Measurements from ENCODE around the gene TXLNA. TPM values are rescaled to one million over a fixed set of nuclear protein-coding genes. Genes with fewer than 3 reads are reported as not detected.

Gene TXLNA
- total and polyA plus RNA-seq, 9 donors, result 23.9 to 71.9 (median 47.8) TPM

DNA sequence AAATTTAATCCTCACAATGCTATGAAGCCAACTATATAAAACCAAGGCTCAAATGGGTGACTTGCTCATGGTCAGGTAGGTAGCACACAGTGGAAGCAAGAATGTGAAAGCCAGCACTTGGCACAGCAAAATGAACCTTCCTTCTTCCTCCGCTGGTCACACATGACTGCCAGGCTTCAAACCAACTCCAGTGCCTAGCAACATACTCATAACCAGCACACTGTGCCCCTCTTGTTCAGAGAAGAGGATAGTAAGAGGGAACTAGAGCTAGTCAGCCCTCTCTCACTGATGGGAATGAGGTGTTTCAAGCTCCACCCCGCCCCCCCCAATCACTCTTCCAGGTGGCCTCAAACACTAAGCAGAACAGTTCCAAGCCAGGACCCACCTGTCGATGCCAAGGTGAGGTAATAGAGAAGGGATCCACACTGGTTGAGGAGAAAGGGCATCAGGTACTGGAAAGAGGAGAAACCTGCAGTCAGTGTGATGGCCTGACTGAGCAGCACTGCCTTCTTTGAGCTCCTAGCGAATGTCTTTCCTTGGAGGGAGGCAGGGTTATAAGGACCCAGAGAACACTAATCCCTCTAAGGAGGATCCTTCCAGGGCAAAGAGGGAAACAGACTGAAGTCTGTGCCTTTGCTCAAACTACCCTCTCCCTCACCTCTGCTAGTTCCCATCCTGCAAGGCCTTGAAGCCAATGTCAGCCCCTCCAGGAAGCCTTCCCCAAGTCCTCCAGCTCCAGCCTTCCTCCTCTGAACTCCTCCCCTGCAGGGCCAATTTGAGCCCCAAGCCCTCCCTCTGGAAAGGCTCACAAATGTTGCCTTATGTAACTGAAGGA, 41.5 kb downstream of the TXLNA start:
- Histone ChIP-seq H3K27ac (no peak overlapping the region), H3K4me3 (peak overlapping the region; percentile 95), H3K27me3 (no peaks in the 10 kb centered on the region), H3K36me3 (no peaks in the 10 kb centered on the region), H3K4me1 (ENCODE audit: insufficient read depth) (peaks cover 9% of the 10 kb centered on the region), H3K9me3 (no peaks in the 10 kb centered on the region)
- 86 to 95% (median 91%) methylated on average over 4 of the region's 4 CpGs for WGBS, 3 donors
- DNase-seq, result no peak
- TF ChIP-seq POLR2A (IDR thresholded peaks at IDR 0.05) (no peak), EP300 (IDR thresholded peaks at IDR 0.05) (no peak)
- TF ChIP-seq, protein P1, sequence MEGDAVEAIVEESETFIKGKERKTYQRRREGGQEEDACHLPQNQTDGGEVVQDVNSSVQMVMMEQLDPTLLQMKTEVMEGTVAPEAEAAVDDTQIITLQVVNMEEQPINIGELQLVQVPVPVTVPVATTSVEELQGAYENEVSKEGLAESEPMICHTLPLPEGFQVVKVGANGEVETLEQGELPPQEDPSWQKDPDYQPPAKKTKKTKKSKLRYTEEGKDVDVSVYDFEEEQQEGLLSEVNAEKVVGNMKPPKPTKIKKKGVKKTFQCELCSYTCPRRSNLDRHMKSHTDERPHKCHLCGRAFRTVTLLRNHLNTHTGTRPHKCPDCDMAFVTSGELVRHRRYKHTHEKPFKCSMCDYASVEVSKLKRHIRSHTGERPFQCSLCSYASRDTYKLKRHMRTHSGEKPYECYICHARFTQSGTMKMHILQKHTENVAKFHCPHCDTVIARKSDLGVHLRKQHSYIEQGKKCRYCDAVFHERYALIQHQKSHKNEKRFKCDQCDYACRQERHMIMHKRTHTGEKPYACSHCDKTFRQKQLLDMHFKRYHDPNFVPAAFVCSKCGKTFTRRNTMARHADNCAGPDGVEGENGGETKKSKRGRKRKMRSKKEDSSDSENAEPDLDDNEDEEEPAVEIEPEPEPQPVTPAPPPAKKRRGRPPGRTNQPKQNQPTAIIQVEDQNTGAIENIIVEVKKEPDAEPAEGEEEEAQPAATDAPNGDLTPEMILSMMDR (IDR thresholded peaks at IDR 0.05), result no peak
- intact Hi-C loops (cut with DNase I), result no loop called here

DNA sequence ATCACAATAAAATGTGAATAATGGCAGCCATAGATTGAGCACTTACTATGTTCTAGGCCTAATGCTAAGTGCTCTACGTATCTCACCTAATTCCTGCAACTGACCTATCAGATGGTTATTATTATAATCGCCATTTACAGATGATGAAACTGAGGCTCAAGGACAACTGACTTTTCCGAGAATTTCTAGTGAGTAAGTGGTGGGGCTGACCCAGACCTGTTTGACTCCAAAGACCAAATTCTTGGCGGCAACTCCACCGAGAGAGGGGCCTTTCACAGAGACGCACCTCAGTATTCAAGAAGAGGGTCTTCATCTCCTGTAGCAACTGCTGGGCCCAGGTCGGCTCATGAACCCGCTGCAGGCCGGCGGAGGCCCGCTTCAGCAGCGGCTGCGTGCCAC, 42.1 kb downstream of the TXLNA start:
- Histone ChIP-seq H3K27ac (no peak overlapping the region), H3K36me3 (no peaks in the 10 kb centered on the region), H3K4me1 (ENCODE audit: insufficient read depth) (peaks cover 9% of the 10 kb centered on the region), H3K4me3 (peak overlapping the region; percentile 95), H3K9me3 (no peaks in the 10 kb centered on the region), H3K27me3 (no peaks in the 10 kb centered on the region)
- DNase-seq, result no peak
- TF ChIP-seq EP300 (IDR thresholded peaks at IDR 0.05) (no peak), POLR2A (IDR thresholded peaks at IDR 0.05) (no peak)
- TF ChIP-seq, protein P1 (IDR thresholded peaks at IDR 0.05), result no peak
- WGBS, 3 donors, result 1 to 4% (median 1%) methylated on average over 13 of the region's 13 CpGs
- intact Hi-C loops (cut with DNase I), result no loop called here

DNA sequence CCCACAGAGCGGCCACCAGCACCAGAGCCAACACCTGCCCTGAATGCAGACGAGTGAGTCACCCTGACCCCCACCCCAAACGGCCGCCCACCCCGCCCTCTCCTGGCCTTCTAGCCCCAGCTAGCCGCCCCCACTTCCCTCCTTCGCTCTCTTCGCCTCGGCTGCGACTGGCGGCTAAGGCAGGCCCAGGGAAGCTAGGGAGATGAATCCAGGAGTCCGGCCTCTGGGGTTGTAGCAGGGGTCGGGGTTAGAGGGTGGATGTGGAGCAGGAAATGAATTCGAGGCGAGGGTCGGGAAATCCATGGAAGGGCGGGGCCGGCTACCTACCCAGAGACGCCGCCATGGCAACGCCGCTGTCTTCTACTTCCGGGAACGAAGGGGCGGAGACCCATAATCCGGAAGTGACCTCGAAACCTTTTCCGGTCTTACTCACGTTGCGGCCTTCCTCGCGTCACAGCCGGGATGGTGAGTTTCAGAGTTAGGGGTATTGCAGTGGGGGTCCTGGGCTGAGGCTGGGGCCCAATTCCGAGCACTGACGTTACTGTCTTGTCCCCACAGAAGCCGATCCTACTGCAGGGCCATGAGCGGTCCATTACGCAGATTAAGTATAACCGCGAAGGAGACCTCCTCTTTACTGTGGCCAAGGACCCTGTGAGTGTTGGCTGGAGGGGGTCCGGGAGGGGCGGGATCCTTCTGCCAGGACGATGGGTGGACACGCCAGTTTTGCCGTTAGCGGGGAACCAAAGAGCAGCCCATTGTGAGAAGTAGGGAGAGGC, 42.7 kb downstream of the TXLNA start, which contains the start of the genes EIF3I and TMEM234:
Gene EIF3I, plus strand, starts transcription at position 428 of the 776 bp plus-strand sequence. Its CDS starts 35 bp downstream, at position 463.
Gene TMEM234, minus strand, starts transcription at position 374 of the 776 bp plus-strand sequence. Its CDS starts 31 bp downstream, at position 343.
- WGBS, 3 donors, result 0% methylated on average over 46 of the region's 46 CpGs
- H3K4me3 ChIP-seq, result peak within 1 kb of the TSS; percentile 95
- peak within 1 kb of the TSS; percentile 42 to 67 for H3K27ac ChIP-seq
- H3K9me3 ChIP-seq, result no peaks in the 10 kb centered on the region
- no peaks in the 10 kb centered on the region for H3K27me3 ChIP-seq
- TF ChIP-seq, protein P1 (IDR thresholded peaks at IDR 0.05), result no peak
- TF ChIP-seq POLR2A (IDR thresholded peaks at IDR 0.05) (peak; percentile 97), EP300 (IDR thresholded peaks at IDR 0.05) (peak; percentile 91)
- H3K36me3 ChIP-seq, result no peaks in the 10 kb centered on the region
- intact Hi-C loops (cut with DNase I), result no loop called here
- peak; percentile 90 to 95 (median 91) for DNase-seq
- peaks cover 9% of the 10 kb centered on the region for H3K4me1 ChIP-seq (ENCODE audit: insufficient read depth)

DNA sequence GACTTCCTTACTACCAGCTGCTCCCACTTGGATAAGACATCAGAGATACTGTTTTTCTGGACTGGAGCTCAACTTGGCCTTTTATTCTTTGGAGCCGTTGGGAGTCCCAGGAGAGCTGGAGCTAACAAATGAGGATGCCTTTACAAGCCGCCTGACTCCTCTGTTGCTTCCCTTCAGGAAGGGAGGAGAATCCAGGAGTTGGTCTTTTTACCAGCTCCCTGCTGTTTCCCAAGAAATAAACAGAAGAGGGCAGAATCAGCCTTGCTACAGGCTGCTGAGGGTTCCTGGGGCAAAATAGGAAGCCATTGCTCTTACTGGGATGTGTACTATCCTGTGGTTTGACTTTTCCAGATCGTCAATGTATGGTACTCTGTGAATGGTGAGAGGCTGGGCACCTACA, 44.2 kb downstream of the TXLNA start:
- TF ChIP-seq EP300 (IDR thresholded peaks at IDR 0.05) (no peak), POLR2A (IDR thresholded peaks at IDR 0.05) (no peak)
- TF ChIP-seq, protein P1 (IDR thresholded peaks at IDR 0.05), result no peak
- no peak for DNase-seq
- peak overlapping the region in 1 of 2 donors; percentile 67 for H3K27ac ChIP-seq
- intact Hi-C loops (cut with DNase I), result no loop called here
- H3K4me1 ChIP-seq (ENCODE audit: insufficient read depth), result peaks cover 9% of the 10 kb centered on the region
- no peak overlapping the region for H3K4me3 ChIP-seq
- H3K27me3 ChIP-seq, result no peaks in the 10 kb centered on the region
- no peaks in the 10 kb centered on the region for H3K9me3 ChIP-seq
- 46 to 69% (median 65%) methylated on average over 3 of the region's 3 CpGs for WGBS, 3 donors
- no peaks in the 10 kb centered on the region for H3K36me3 ChIP-seq

All from ovary (tissue), 9 donors.